GM23338 (cell line): ENCODE data around the gene IDUA. TPM values are rescaled to one million over a fixed set of nuclear protein-coding genes. Genes with fewer than 3 reads are reported as not detected.
A peak's percentile ranks its signal among the peaks of the same experiment; 100 is the strongest.

Source experiments
- ATAC-seq: fragments of 200-7000 bp; cut with Tn5 transposase; 3 replicates; pipeline ENCODE4 v1.9.1; 2020
- DNase-seq: peaks from one replicate; pipeline ENCODE4 v3.0.0-alpha.2; 2015; ENCODE audit warnings: low spot score
- H2AFZ ChIP-seq: fragments of 200-600 bp; sonication (generic); 2 replicates; pipeline ENCODE4 v1.8.0; 2016; ENCODE audit warnings: antibody characterized with exemption, mild to moderate bottlenecking, moderate library complexity
- H3F3A ChIP-seq: fragments of 200-600 bp; sonication (generic); replicated peaks from 2 replicates; pipeline ENCODE4 v1.8.0; 2017; ENCODE audit warnings: antibody characterized with exemption, mixed run types, low read depth
- H3K27ac ChIP-seq: fragments of 200-600 bp; sonication (generic); 2 replicates; pipeline ENCODE4 v1.6.1; 2016; ENCODE audit warnings: low read depth
- H3K27me3 ChIP-seq: fragments of 200-600 bp; sonication (generic); 2 replicates; pipeline ENCODE4 v1.8.0; 2016; ENCODE audit warnings: mild to moderate bottlenecking, mixed run types, moderate library complexity; ENCODE audit not compliant: insufficient read depth
- H3K36me3 ChIP-seq: fragments of 200-600 bp; sonication (generic); 2 replicates; pipeline ENCODE4 v1.8.0; 2016; ENCODE audit warnings: mild to moderate bottlenecking; ENCODE audit not compliant: insufficient read depth
- H3K4me1 ChIP-seq: fragments of 200-600 bp; sonication (generic); 2 replicates; pipeline ENCODE4 v1.8.0; 2016; ENCODE audit warnings: mild to moderate bottlenecking, moderate library complexity; ENCODE audit not compliant: insufficient read depth
- H3K4me2 ChIP-seq: fragments of 200-600 bp; sonication (generic); 2 replicates; pipeline ENCODE4 v1.7.1; 2017; ENCODE audit warnings: mixed run types
- H3K4me3 ChIP-seq: fragments of 200-600 bp; sonication (generic); 2 replicates; pipeline ENCODE4 v1.6.1; 2016; ENCODE audit warnings: mixed run types
- H3K79me2 ChIP-seq: fragments of 200-600 bp; sonication (generic); replicated peaks from 2 replicates; pipeline ENCODE4 v1.8.0; 2017; ENCODE audit warnings: mild to moderate bottlenecking; ENCODE audit not compliant: insufficient read depth
- H3K9me2 ChIP-seq: fragments of 200-600 bp; sonication (generic); 2 replicates; pipeline ENCODE4 v1.8.0; 2017; ENCODE audit not compliant: insufficient read depth
- H4K20me1 ChIP-seq: fragments of 200-600 bp; sonication (generic); replicated peaks from 2 replicates; pipeline ENCODE4 v1.8.0; 2017; ENCODE audit warnings: mild to moderate bottlenecking; ENCODE audit not compliant: insufficient read depth
- H3K27ac Mint-ChIP-seq: 2 replicates; pipeline ENCODE4 v1.8.0; 2020; ENCODE audit warnings: inconsistent platforms, mild to moderate bottlenecking, moderate library complexity, mixed read lengths
- H3K27me3 Mint-ChIP-seq: 3 replicates; pipeline ENCODE4 v1.8.0; 2022; ENCODE audit warnings: low read depth, mild to moderate bottlenecking, moderate library complexity, mixed read lengths, inconsistent platforms; ENCODE audit not compliant: insufficient read depth, poor library complexity
- H3K36me3 Mint-ChIP-seq: 3 replicates; pipeline ENCODE4 v1.8.0; 2021; ENCODE audit warnings: low read depth, mild to moderate bottlenecking, inconsistent platforms, moderate library complexity, mixed read lengths
- H3K4me1 Mint-ChIP-seq: 3 replicates; pipeline ENCODE4 v1.8.0; 2020; ENCODE audit warnings: mild to moderate bottlenecking, inconsistent platforms, mixed read lengths
- H3K4me3 Mint-ChIP-seq: 3 replicates; pipeline ENCODE4 v1.8.0; 2021; ENCODE audit warnings: moderate library complexity, mild to moderate bottlenecking, inconsistent platforms, mixed read lengths
- H3K9me3 Mint-ChIP-seq: 3 replicates; pipeline ENCODE4 v1.8.0; 2020; ENCODE audit warnings: moderate library complexity, mild to moderate bottlenecking, inconsistent platforms, mixed read lengths
- CREB1 ChIP-seq: fragments of 250-450 bp; sonication (Bioruptor Pico); IDR thresholded peaks from 2 replicates; pipeline ENCODE4 v1.5.0; 2020; ENCODE audit warnings: low read depth, mild to moderate bottlenecking, moderate library complexity
- EZH2 ChIP-seq: fragments of 200-600 bp; sonication (generic); IDR thresholded peaks from one replicate; pipeline ENCODE4 v1.8.0; 2017; ENCODE audit warnings: antibody characterized with exemption, mild to moderate bottlenecking, low read depth; ENCODE audit not compliant: unreplicated experiment
- NANOG ChIP-seq: IDR thresholded peaks from 2 replicates; pipeline ENCODE4 v1.6.1; 2016; ENCODE audit warnings: antibody characterized with exemption, borderline replicate concordance
- POLR2AphosphoS5 ChIP-seq: IDR thresholded peaks from 2 replicates; pipeline ENCODE4 v1.6.1; 2016; ENCODE audit warnings: antibody characterized with exemption, low read depth
- ZNF114 ChIP-seq: fragments of 250-450 bp; sonication (Bioruptor Pico); IDR thresholded peaks from 2 replicates; pipeline ENCODE4 v1.5.0; 2020; ENCODE audit warnings: mild to moderate bottlenecking, moderate library complexity
- polyA plus RNA-seq: library from polyadenylated mRNA; unstranded; fragments of >200 nt; fragmentation: Nextera tagmentation; extraction: Ambion mirVana; gene quantifications from 2 replicates; pipeline ENCODE4 v1.2.1, GENCODE V29; 2016
- total RNA-seq: library from RNA; depleted of rRNA; stranded (reverse); fragments of >200 nt; shearing (Covaris generic); gene quantifications from 2 replicates; pipeline ENCODE4 v1.2.3, GENCODE V29; 2014
- TF ChIP-seq, protein P1 (sequence below): IDR thresholded peaks from one replicate; pipeline ENCODE4 v1.6.1; 2018; ENCODE audit warnings: antibody characterized with exemption; ENCODE audit not compliant: unreplicated experiment

Gene IDUA
- total and polyA plus RNA-seq, 2 experiments from 2014 or later, result 1.3 to 6.1 TPM

DNA sequence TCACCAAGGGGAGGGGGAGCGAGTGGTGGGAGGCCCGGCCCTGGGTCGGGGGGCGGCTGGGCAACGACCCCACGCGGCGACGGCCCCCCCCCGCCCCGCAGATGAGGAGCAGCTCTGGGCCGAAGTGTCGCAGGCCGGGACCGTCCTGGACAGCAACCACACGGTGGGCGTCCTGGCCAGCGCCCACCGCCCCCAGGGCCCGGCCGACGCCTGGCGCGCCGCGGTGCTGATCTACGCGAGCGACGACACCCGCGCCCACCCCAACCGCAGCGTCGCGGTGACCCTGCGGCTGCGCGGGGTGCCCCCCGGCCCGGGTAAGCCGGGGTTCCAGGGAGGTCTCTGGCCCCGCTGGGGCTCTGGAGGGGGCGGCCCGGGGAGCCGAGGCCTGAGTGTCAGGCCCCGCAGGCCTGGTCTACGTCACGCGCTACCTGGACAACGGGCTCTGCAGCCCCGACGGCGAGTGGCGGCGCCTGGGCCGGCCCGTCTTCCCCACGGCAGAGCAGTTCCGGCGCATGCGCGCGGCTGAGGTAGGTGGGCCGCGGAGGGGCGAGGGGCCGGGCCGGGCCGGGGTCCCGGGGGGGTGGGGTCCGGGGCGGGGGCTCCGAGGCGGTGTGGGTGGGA lies 15.9 kb downstream of the IDUA start:
- no peaks in the 10 kb centered on the region; the same call in 1 of the 2 replicates for H3K4me1 ChIP-seq
- no peaks in the 10 kb centered on the region for H3K79me2 ChIP-seq
- peak overlapping the region; percentile 76; the same call in 1 of the 2 replicates for H2AFZ ChIP-seq
- no peaks in the 10 kb centered on the region for H3K9me2 ChIP-seq
- peaks cover 74% of the 10 kb centered on the region for H3K27me3 Mint-ChIP-seq
- H3K27me3 ChIP-seq, result peaks cover 96% of the 10 kb centered on the region
- peaks cover 7% of the 10 kb centered on the region; the same call in 2 of the 3 replicates for H3K9me3 Mint-ChIP-seq
- H3K4me3 ChIP-seq, result peak overlapping the region; percentile 57
- H3K4me2 ChIP-seq, result peak overlapping the region; percentile 80
- no peaks in the 10 kb centered on the region for H3K36me3 ChIP-seq
- H3F3A ChIP-seq, result no peaks in the 10 kb centered on the region
- H3K4me1 Mint-ChIP-seq, result peaks cover 2% of the 10 kb centered on the region; the same call in 1 of the 3 replicates
- H3K36me3 Mint-ChIP-seq, result no peaks in the 10 kb centered on the region
- TF ChIP-seq POLR2AphosphoS5 (no peak), NANOG (no peak), CREB1 (CRISPR knock-in tag) (peak; percentile 13; the same call in 1 of the 2 replicates)
- H4K20me1 ChIP-seq, result no peaks in the 10 kb centered on the region; the same call in 1 of the 2 replicates
- no peak overlapping the region for H3K27ac Mint-ChIP-seq
- H3K4me3 Mint-ChIP-seq, result no peak overlapping the region
- DNase-seq (peak; percentile 55), ATAC-seq (peak; percentile 26)
- no peak overlapping the region for H3K27ac ChIP-seq

DNA sequence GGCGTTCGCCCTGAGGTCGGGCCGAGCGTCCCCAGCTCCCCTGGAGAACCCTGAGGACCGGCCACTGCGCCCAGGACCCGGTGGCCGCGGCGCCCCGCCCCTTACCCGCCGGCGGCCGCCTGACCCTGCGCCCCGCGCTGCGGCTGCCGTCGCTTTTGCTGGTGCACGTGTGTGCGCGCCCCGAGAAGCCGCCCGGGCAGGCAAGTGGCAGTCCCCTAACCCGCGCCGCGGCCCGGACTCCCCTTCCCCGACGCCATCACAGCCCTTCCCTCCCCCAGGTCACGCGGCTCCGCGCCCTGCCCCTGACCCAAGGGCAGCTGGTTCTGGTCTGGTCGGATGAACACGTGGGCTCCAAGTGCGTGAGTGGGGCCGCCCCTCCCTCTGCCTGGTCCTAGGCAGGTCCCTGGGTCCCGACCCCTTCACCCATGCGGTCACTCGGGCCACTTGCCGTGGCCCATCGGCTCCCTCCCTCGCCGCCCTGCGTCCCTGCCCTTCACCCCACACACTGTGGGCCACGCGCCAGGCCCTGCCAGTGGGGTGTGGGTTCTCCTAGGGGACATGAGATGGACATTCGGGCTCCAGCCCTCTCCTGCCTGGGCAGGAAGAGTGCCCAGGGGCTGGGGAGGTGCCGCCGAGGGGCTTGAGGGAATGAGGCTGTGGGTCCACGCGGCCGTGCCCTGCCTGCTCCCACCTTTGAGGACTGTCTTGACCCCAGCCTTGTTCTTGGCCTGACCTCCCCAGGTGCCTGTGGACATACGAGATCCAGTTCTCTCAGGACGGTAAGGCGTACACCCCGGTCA lies 16.6 kb downstream of the IDUA start:
- H3K36me3 Mint-ChIP-seq, result no peaks in the 10 kb centered on the region
- peak overlapping the region; percentile 54 for H3K4me3 Mint-ChIP-seq
- no peaks in the 10 kb centered on the region for H3K9me2 ChIP-seq

More for the DNA sequence above, 16.6 kb downstream of the IDUA start:
- Histone ChIP-seq H3K27me3 (peaks cover 96% of the 10 kb centered on the region), H3K4me3 (peak overlapping the region; percentile 57; the same call in 1 of the 2 replicates), H3K79me2 (no peaks in the 10 kb centered on the region), H3K36me3 (no peaks in the 10 kb centered on the region), H2AFZ (peak overlapping the region; percentile 91; the same call in 1 of the 2 replicates), H3F3A (no peaks in the 10 kb centered on the region), H3K4me2 (peak overlapping the region; percentile 80), H3K4me1 (no peaks in the 10 kb centered on the region), H4K20me1 (no peaks in the 10 kb centered on the region; the same call in 1 of the 2 replicates), H3K27ac (no peak overlapping the region)
- Mint-ChIP-seq H3K27ac (no peak overlapping the region), H3K27me3 (peaks cover 74% of the 10 kb centered on the region), H3K9me3 (peaks cover 7% of the 10 kb centered on the region; the same call in 2 of the 3 replicates), H3K4me1 (peaks cover 2% of the 10 kb centered on the region; the same call in 1 of the 3 replicates)
- peak; percentile 34 for ATAC-seq
- TF ChIP-seq EZH2, result peak; percentile 41
- no peak for TF ChIP-seq ZNF114 (CRISPR knock-in tag)
- TF ChIP-seq, protein P1, sequence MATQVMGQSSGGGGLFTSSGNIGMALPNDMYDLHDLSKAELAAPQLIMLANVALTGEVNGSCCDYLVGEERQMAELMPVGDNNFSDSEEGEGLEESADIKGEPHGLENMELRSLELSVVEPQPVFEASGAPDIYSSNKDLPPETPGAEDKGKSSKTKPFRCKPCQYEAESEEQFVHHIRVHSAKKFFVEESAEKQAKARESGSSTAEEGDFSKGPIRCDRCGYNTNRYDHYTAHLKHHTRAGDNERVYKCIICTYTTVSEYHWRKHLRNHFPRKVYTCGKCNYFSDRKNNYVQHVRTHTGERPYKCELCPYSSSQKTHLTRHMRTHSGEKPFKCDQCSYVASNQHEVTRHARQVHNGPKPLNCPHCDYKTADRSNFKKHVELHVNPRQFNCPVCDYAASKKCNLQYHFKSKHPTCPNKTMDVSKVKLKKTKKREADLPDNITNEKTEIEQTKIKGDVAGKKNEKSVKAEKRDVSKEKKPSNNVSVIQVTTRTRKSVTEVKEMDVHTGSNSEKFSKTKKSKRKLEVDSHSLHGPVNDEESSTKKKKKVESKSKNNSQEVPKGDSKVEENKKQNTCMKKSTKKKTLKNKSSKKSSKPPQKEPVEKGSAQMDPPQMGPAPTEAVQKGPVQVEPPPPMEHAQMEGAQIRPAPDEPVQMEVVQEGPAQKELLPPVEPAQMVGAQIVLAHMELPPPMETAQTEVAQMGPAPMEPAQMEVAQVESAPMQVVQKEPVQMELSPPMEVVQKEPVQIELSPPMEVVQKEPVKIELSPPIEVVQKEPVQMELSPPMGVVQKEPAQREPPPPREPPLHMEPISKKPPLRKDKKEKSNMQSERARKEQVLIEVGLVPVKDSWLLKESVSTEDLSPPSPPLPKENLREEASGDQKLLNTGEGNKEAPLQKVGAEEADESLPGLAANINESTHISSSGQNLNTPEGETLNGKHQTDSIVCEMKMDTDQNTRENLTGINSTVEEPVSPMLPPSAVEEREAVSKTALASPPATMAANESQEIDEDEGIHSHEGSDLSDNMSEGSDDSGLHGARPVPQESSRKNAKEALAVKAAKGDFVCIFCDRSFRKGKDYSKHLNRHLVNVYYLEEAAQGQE, result no peak
- DNase-seq, result peak; percentile 64
